ENCODE results near the gene NCOA6.

Gene NCOA6

GRCh38 chr20:34705397-34706301 is 119.8 kb downstream of the NCOA6 start:
- H3K4me3 ChIP-seq (ENCODE audit: low read depth, low read length) = no peak overlapping the region

- H3K4me3 ChIP-seq (ENCODE audit: low read depth, low read length) = peak overlapping the region; percentile 72
Observed at GRCh38 chr20:34705008-34705396, 120.4 kb downstream of the NCOA6 start.

- H3K4me3 ChIP-seq (ENCODE audit: low read depth, low read length) = peak within 1 kb of the TSS; percentile 72
Observed at GRCh38 chr20:34704177-34705007, 121.1 kb downstream of the NCOA6 start, which contains the start of gene TP53INP2. Gene TP53INP2, plus strand, starts transcription at chr20:34704344. Its CDS starts 4,396 bp downstream, at chr20:34708740.

- H3K4me3 ChIP-seq (ENCODE audit: low read depth, low read length) = peak overlapping the region; percentile 72
Observed at GRCh38 chr20:34703424-34704176, 121.9 kb downstream of the NCOA6 start.

- peak overlapping the region; percentile 72 for H3K4me3 ChIP-seq (ENCODE audit: low read depth, low read length)
Observed at GRCh38 chr20:34703061-34703423, 122.4 kb downstream of the NCOA6 start.

- H3K4me3 ChIP-seq (ENCODE audit: low read depth, low read length) = no peak overlapping the region
Observed at GRCh38 chr20:34701405-34702085, 123.9 kb downstream of the NCOA6 start.

GRCh38 chr20:34693414-34693813 is 132.0 kb downstream of the NCOA6 start:
- no peak overlapping the region for H3K4me3 ChIP-seq (ENCODE audit: low read depth, low read length)

GRCh38 chr20:34691838-34692237 is 133.6 kb downstream of the NCOA6 start:
- H3K4me3 ChIP-seq (ENCODE audit: low read depth, low read length) = no peak overlapping the region

GRCh38 chr20:34689486-34689885 is 136.0 kb downstream of the NCOA6 start:
- no peak overlapping the region for H3K4me3 ChIP-seq (ENCODE audit: low read depth, low read length)

GRCh38 chr20:34683667-34684066 is 141.8 kb downstream of the NCOA6 start:
- H3K4me3 ChIP-seq (ENCODE audit: low read depth, low read length) = no peak overlapping the region

- H3K4me3 ChIP-seq (ENCODE audit: low read depth, low read length) = no peak overlapping the region
Observed at GRCh38 chr20:34680586-34681175, 144.8 kb downstream of the NCOA6 start.

GRCh38 chr20:34676642-34677373 is 148.6 kb downstream of the NCOA6 start, which contains the start of gene PIGU:
Gene PIGU, minus strand, starts transcription at chr20:34677092. Its CDS starts 7 bp downstream, at chr20:34677085.
- H3K4me3 ChIP-seq (ENCODE audit: low read depth, low read length) = peak within 1 kb of the TSS; percentile 91

- H3K4me3 ChIP-seq (ENCODE audit: low read depth, low read length) = peak overlapping the region; percentile 91
Observed at GRCh38 chr20:34675993-34676641, 149.3 kb downstream of the NCOA6 start.

GRCh38 chr20:34675561-34675960 is 149.9 kb downstream of the NCOA6 start:
- H3K4me3 ChIP-seq (ENCODE audit: low read depth, low read length) = peak overlapping the region; percentile 91

- H3K4me3 ChIP-seq (ENCODE audit: low read depth, low read length) = no peak overlapping the region
Observed at GRCh38 chr20:34673412-34673811, 152.0 kb downstream of the NCOA6 start.

- H3K4me3 ChIP-seq (ENCODE audit: low read depth, low read length) = no peak overlapping the region
Observed at GRCh38 chr20:34669094-34669493, 156.4 kb downstream of the NCOA6 start.
